OCI-LY7 (cell line): ENCODE data around the gene PPP2R3A.
"Not testable (repeated sequence)": the region's sequence is repeated elsewhere in the genome, so short reads cannot be mapped to it uniquely, and the experiment has no call there.

Experiments used
- CTCF ChIP-seq: fragments of 200-600 bp; sonication (generic); conservative IDR thresholded peaks from 2 replicates; pipeline ENCODE4 v1.5.1; 2014; ENCODE audit warnings: mild to moderate bottlenecking, antibody characterized with exemption, low read length, moderate library complexity, mixed read lengths
- EZH2phosphoT487 ChIP-seq: fragments of 200-600 bp; sonication (generic); IDR thresholded peaks from 2 replicates; pipeline ENCODE4 v1.6.1; 2018; ENCODE audit warnings: low read depth, borderline replicate concordance, mild to moderate bottlenecking, mixed run types, antibody characterized with exemption, low read length, moderate library complexity, mixed read lengths

DNA sequence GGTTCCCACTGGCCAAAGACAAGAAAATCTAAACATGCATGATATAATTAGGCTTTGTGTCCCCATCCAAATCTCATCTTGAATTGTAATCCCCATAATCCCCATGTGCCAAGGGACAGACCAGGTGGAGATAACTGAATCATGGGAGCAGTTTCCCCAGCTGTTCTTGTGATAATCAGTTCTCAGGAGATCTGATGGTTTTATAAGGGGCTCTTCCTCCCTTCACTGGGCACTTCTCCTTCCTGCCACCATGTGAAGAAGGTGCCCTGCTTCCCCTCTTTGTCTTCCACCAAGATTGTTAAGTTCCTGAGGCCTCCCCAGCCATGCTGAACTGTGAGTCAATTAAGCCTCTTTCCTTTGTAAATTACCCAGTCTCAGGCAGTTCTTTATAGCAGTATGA lies 198.1 kb downstream of the PPP2R3A start:
- TF ChIP-seq CTCF, EZH2phosphoT487: not testable (repeated sequence)
